DOHH2 (cell line): ENCODE data around the gene SMPD3.

ENCODE experiments used
- CTCF ChIP-seq: fragments of 200-600 bp; sonication (generic); IDR thresholded peaks from one replicate; pipeline ENCODE4 v1.5.1; 2014; ENCODE audit warnings: antibody characterized with exemption, mild to moderate bottlenecking, low read depth, low read length; ENCODE audit not compliant: poor library complexity, severe bottlenecking
- EZH2phosphoT487 ChIP-seq: fragments of 200-600 bp; sonication (generic); IDR thresholded peaks from 2 replicates; pipeline ENCODE4 v1.6.1; 2017; ENCODE audit warnings: borderline replicate concordance, mild to moderate bottlenecking, antibody characterized with exemption, low read length, moderate library complexity, mixed read lengths

- TF ChIP-seq CTCF (no peak), EZH2phosphoT487 (no peak)
Observed at GRCh38 chr16:68401871-68402747, 46.2 kb downstream of the SMPD3 start.
